Stomach (tissue), 4 donors: ENCODE results near the gene ZNF683.

Experiments
- EP300 ChIP-seq: sonication (generic); formaldehyde crosslinking; IDR thresholded peaks from one replicate; pipeline ENCODE4 v1.6.1; 2017; ENCODE audit warnings: antibody characterized with exemption
- POLR2A ChIP-seq, 4 donors: fragments of 450-650 bp; IDR thresholded peaks; one replicate each; pipeline ENCODE4 v1.6.1; 2016; ENCODE audit warnings: antibody characterized with exemption in 4 of 4, control low read depth in 2 of 4, mild to moderate bottlenecking in 1 of 4, moderate library complexity in 1 of 4
- POLR2AphosphoS5 ChIP-seq, 3 donors: sonication (generic); formaldehyde crosslinking; IDR thresholded peaks; one replicate each; pipeline ENCODE4 v1.6.1; 2016; ENCODE audit warnings: antibody characterized with exemption in 3 of 3

DNA sequence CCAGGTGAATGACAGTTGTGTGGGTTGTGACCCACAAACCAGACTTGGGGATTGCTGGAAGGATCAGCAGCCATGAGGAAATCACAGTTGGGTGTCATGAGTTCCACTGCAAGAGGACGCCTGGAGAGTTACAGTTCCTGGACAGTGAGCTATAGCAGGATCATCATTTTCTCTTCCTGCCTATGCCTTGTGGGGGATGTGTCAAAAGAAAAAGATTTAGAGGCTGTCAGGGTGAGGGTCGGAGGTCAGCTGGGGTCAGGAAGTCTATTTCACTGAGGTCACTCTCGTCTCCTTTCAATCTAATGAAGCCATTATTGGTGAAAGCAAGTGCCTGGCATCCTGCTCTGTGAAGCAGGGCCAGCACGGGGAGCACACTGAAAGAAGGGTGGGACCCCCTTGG is 31.1 kb upstream of the ZNF683 start:
- TF ChIP-seq POLR2A (IDR thresholded peaks at IDR 0.05): no peak
- no peak for TF ChIP-seq EP300
- no peak for TF ChIP-seq POLR2AphosphoS5 (IDR thresholded peaks at IDR 0.05)
